Adrenal gland (tissue), 5 donors: Measurements from ENCODE around the gene RYR2.
"Not testable (repeated sequence)": the region's sequence is repeated elsewhere in the genome, so short reads cannot be mapped to it uniquely, and the experiment has no call there.

Experiments
- CTCF ChIP-seq, 6 experiments: fragments of 450-650 bp in 4 of 6; fragments of 200-600 bp in 2 of 6; sonication (generic) in 1 of 6; IDR thresholded peaks; 1 replicate in 5 of 6; 2 replicates in 1 of 6; pipeline versions ENCODE4 v1.5.1 to v1.8.0; 2016 to 2021; ENCODE audit warnings: antibody characterized with exemption in 6 of 6, mild to moderate bottlenecking in 2 of 6, moderate library complexity in 1 of 6
- POLR2A ChIP-seq, 2 donors: fragments of 450-650 bp; IDR thresholded peaks; one replicate each; pipeline ENCODE4 v1.6.1; 2017; ENCODE audit warnings: antibody characterized with exemption in 2 of 2, mild to moderate bottlenecking in 2 of 2, moderate library complexity in 1 of 2
- donor health status: DM: no; HTN: no; CAD: no.

- TF ChIP-seq CTCF, POLR2A (IDR thresholded peaks at IDR 0.05): not testable (repeated sequence)
Observed at GRCh38 chr1:237151979-237152378, 110.0 kb downstream of the RYR2 start.
